Measurements from ENCODE around the gene KIF27. TPM values are rescaled to one million over a fixed set of nuclear protein-coding genes. Genes with fewer than 3 reads are reported as not detected.

KIF27 gene
- total and polyA plus RNA-seq, 4 donors: 0.55 to 5.1 (median 1.6) TPM

DNA sequence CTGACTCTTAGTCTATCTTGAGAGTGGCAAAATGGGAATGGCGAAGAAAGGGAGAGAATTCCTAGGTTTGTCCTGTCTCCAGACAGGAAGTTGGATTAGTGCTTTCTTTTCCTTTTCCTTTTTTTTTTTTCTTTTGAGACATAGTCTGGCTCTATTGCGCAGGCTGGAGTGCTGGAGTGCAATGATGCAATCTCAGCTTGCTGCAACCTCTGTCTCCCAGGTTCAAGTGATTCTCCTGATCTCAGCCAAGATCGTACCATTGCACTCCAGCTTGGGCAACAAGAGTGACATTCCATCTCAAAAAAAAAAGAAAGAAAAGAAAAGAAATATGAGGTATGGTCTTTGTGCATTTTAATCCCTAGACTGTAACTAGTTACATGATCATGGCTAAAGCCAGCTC, 12.6 kb upstream of the KIF27 start:
- DNase-seq (ENCODE audit: low spot score): no peak

More for the DNA sequence above, 12.6 kb upstream of the KIF27 start:
- Histone ChIP-seq H3K9me3 (ENCODE audit: control insufficient read depth in 4 of 4, low read length in 3 of 4) (no peaks in the 10 kb centered on the region), H3K27ac (ENCODE audit: low read depth in 1 of 2, low read length in 2 of 2) (no peak overlapping the region), H3K9ac (ENCODE audit: low read depth in 1 of 2, low read length in 2 of 2) (no peak overlapping the region), H3K36me3 (ENCODE audit: control insufficient read depth in 4 of 4, insufficient read depth in 3 of 4, low read depth in 1 of 4, low read length in 3 of 4) (peaks cover 0 to 1% (median 0%) of the 10 kb centered on the region in 4 donors), H3K4me3 (ENCODE audit: low read depth in 1 of 3, low read length in 3 of 3) (no peak overlapping the region), H3K4me1 (ENCODE audit: control insufficient read depth in 4 of 4, insufficient read depth in 4 of 4, low read length in 3 of 4) (peaks cover 4 to 9% (median 6%) of the 10 kb centered on the region in 4 donors), H3K27me3 (ENCODE audit: control insufficient read depth in 4 of 4, insufficient read depth in 4 of 4, low read length in 3 of 4) (no peaks in the 10 kb centered on the region)
- 44% methylated on average over 3 of the region's 3 CpGs for WGBS
- TF ChIP-seq ATF3 (IDR thresholded peaks at IDR 0.05) (peak; percentile 91), MAX (IDR thresholded peaks at IDR 0.05) (peak; percentile 51), YY1 (IDR thresholded peaks at IDR 0.05) (no peak), FOXA1 (IDR thresholded peaks at IDR 0.05) (no peak), TAF1 (conservative IDR thresholded peaks at IDR 0.05) (no peak), NR2F2 (IDR thresholded peaks at IDR 0.05) (no peak), HNF4A (conservative IDR thresholded peaks at IDR 0.05) (peak; percentile 70 to 76), SP1 (IDR thresholded peaks at IDR 0.05) (peak; percentile 22), EGR1 (IDR thresholded peaks at IDR 0.05; ENCODE audit: low read depth in 2 of 2) (no peak), HNF4G (IDR thresholded peaks at IDR 0.05) (peak; percentile 28), RXRA (IDR thresholded peaks at IDR 0.05) (peak; percentile 27 to 66), JUND (IDR thresholded peaks at IDR 0.05) (peak; percentile 41 to 67), RAD21 (IDR thresholded peaks at IDR 0.05) (peak in 1 of 2 donors; percentile 19), FOXA2 (IDR thresholded peaks at IDR 0.05) (no peak), GABPA (IDR thresholded peaks at IDR 0.05 in 1 of 2, conservative IDR thresholded peaks at IDR 0.05 in 1 of 2) (peak in 1 of 2 donors; percentile 47), ZBTB33 (IDR thresholded peaks at IDR 0.05) (peak; percentile 55)
- TF ChIP-seq, protein P1, sequence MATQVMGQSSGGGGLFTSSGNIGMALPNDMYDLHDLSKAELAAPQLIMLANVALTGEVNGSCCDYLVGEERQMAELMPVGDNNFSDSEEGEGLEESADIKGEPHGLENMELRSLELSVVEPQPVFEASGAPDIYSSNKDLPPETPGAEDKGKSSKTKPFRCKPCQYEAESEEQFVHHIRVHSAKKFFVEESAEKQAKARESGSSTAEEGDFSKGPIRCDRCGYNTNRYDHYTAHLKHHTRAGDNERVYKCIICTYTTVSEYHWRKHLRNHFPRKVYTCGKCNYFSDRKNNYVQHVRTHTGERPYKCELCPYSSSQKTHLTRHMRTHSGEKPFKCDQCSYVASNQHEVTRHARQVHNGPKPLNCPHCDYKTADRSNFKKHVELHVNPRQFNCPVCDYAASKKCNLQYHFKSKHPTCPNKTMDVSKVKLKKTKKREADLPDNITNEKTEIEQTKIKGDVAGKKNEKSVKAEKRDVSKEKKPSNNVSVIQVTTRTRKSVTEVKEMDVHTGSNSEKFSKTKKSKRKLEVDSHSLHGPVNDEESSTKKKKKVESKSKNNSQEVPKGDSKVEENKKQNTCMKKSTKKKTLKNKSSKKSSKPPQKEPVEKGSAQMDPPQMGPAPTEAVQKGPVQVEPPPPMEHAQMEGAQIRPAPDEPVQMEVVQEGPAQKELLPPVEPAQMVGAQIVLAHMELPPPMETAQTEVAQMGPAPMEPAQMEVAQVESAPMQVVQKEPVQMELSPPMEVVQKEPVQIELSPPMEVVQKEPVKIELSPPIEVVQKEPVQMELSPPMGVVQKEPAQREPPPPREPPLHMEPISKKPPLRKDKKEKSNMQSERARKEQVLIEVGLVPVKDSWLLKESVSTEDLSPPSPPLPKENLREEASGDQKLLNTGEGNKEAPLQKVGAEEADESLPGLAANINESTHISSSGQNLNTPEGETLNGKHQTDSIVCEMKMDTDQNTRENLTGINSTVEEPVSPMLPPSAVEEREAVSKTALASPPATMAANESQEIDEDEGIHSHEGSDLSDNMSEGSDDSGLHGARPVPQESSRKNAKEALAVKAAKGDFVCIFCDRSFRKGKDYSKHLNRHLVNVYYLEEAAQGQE (IDR thresholded peaks at IDR 0.05): no peak
- TF ChIP-seq, protein P2, sequence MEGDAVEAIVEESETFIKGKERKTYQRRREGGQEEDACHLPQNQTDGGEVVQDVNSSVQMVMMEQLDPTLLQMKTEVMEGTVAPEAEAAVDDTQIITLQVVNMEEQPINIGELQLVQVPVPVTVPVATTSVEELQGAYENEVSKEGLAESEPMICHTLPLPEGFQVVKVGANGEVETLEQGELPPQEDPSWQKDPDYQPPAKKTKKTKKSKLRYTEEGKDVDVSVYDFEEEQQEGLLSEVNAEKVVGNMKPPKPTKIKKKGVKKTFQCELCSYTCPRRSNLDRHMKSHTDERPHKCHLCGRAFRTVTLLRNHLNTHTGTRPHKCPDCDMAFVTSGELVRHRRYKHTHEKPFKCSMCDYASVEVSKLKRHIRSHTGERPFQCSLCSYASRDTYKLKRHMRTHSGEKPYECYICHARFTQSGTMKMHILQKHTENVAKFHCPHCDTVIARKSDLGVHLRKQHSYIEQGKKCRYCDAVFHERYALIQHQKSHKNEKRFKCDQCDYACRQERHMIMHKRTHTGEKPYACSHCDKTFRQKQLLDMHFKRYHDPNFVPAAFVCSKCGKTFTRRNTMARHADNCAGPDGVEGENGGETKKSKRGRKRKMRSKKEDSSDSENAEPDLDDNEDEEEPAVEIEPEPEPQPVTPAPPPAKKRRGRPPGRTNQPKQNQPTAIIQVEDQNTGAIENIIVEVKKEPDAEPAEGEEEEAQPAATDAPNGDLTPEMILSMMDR (IDR thresholded peaks at IDR 0.05; ENCODE audit: low read depth, low read length, missing input control): no peak

Measured in liver (tissue), 9 donors.